Measurements from ENCODE around the gene ZNF554. TPM values are rescaled to one million over a fixed set of nuclear protein-coding genes. Genes with fewer than 3 reads are reported as not detected.

ZNF554 gene
- total RNA-seq, 1 experiment from 2014 or later = 5.9 TPM

DNA sequence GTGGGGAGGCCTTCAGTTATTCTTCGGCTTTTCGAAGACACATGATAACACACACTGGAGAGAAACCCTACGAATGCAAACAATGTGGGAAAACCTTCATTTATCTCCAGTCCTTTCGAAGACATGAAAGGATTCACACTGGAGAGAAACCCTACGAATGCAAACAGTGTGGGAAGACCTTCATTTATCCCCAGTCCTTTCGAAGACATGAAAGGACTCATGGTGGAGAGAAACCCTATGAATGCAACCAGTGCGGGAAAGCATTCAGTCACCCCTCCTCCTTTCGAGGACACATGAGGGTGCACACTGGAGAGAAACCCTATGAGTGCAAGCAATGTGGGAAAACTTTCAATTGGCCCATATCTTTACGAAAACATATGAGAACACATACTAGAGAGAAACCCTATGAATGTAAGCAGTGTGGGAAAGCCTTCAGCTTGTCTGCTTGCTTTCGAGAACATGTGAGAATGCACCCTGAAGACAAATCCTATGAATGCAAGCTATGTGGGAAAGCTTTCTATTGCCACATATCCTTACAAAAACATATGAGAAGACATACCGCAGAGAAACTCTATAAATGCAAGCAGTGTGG is 33.4 kb downstream of the ZNF554 start:
- Histone ChIP-seq H3K4me1 (ENCODE audit: insufficient read depth, low read length) (no peaks in the 10 kb centered on the region), H2BK5ac (ENCODE audit: insufficient read length, low read length) (no peak overlapping the region), H4K91ac (ENCODE audit: insufficient read length, low read depth, low read length) (no peak overlapping the region), H4K5ac (ENCODE audit: insufficient read length, low read depth, low read length) (no peak overlapping the region), H3K23me2 (ENCODE audit: insufficient read length, low read depth, low read length, poor library complexity, severe bottlenecking) (no peaks in the 10 kb centered on the region), H4K20me1 (ENCODE audit: control insufficient read depth, insufficient read depth, insufficient read length) (no peaks in the 10 kb centered on the region), H2BK120ac (ENCODE audit: low read depth, low read length, poor library complexity, severe bottlenecking) (no peak overlapping the region), H3T11ph (ENCODE audit: low read length) (no peak overlapping the region), H3K79me1 (ENCODE audit: insufficient read depth, low read depth, low read length, poor library complexity, severe bottlenecking) (no peaks in the 10 kb centered on the region), H4K8ac (replicated peaks; ENCODE audit: insufficient read length, low read depth, low read length) (no peak overlapping the region), H3K9ac (ENCODE audit: extremely low read depth, insufficient read length, low read length) (no peak overlapping the region), H3K4me2 (ENCODE audit: insufficient read depth, insufficient read length, low read length) (no peak overlapping the region), H3K27me3 (ENCODE audit: insufficient read depth, low read length) (no peaks in the 10 kb centered on the region), H2AK5ac (ENCODE audit: insufficient read length, low read length) (no peak overlapping the region), H2BK15ac (ENCODE audit: low read depth, low read length) (no peak overlapping the region), H3K4ac (ENCODE audit: low read depth, low read length) (no peak overlapping the region), H2BK12ac (ENCODE audit: insufficient read length, low read depth, low read length) (no peak overlapping the region), H3K18ac (ENCODE audit: insufficient read length, low read depth, low read length) (no peak overlapping the region), H3K9me3 (ENCODE audit: control insufficient read depth, low read depth, low read length) (peaks cover 65% of the 10 kb centered on the region), H3K56ac (ENCODE audit: insufficient read length, low read depth, low read length) (no peak overlapping the region), H3K79me2 (ENCODE audit: insufficient read depth, low read length) (no peaks in the 10 kb centered on the region), H3K27ac (ENCODE audit: insufficient read length, low read depth, low read length) (no peak overlapping the region), H2AFZ (ENCODE audit: low read length) (no peak overlapping the region), H3K14ac (ENCODE audit: insufficient read depth, low read length) (no peak overlapping the region), H3K23ac (ENCODE audit: insufficient read length, low read depth, low read length) (no peak overlapping the region), H2BK20ac (ENCODE audit: low read depth, low read length, poor library complexity, severe bottlenecking) (no peak overlapping the region)
- Mint-ChIP-seq H3K36me3 (ENCODE audit: insufficient read depth in 1 of 3, low read depth in 3 of 3) (peaks cover 68 to 76% (median 76%) of the 10 kb centered on the region in 3 experiments), H3K9me3 (peaks cover 84 to 85% of the 10 kb centered on the region in 2 experiments), H3K4me3 (no peak overlapping the region), H3K27me3 (ENCODE audit: low read depth) (peaks cover 3% of the 10 kb centered on the region; the same call in 1 of the 2 replicates), H3K27ac (no peak overlapping the region), H3K4me1 (no peaks in the 10 kb centered on the region)
- DNase-seq = no peak
- no CpG with 5 or more reads among the region's 11 CpGs for WGBS (ENCODE audit: extremely low coverage, insufficient read length, low lambda C conversion rate)
- no peak for TF ChIP-seq CTCF (conservative IDR thresholded peaks at IDR 0.05)
